Endodermal cell (in vitro differentiated cells): ENCODE measurements around the gene ANKRD12. TPM values are rescaled to one million over a fixed set of nuclear protein-coding genes. Genes with fewer than 3 reads are reported as not detected.

Source experiments
- DNase-seq: peaks from one replicate; pipeline ENCODE4 v3.0.0-alpha.2; 2017
- H3K27ac ChIP-seq: 2 replicates; pipeline ENCODE4 v1.5.1; 2013; ENCODE audit warnings: mild to moderate bottlenecking, low read depth, low read length, moderate library complexity
- H3K27me3 ChIP-seq: 2 replicates; pipeline ENCODE4 v1.6.1; 2013; ENCODE audit warnings: mild to moderate bottlenecking, low read length, moderate library complexity; ENCODE audit not compliant: insufficient read depth, control insufficient read depth, poor library complexity, severe bottlenecking
- H3K36me3 ChIP-seq: 2 replicates; pipeline ENCODE4 v1.7.0; 2013; ENCODE audit warnings: mild to moderate bottlenecking, low read length, moderate library complexity; ENCODE audit not compliant: control insufficient read depth, insufficient read depth
- H3K4me1 ChIP-seq: one replicate; pipeline ENCODE4 v1.7.0; 2013; ENCODE audit warnings: low read length; ENCODE audit not compliant: control insufficient read depth, insufficient read depth
- H3K4me3 ChIP-seq: 2 replicates; pipeline ENCODE4 v1.5.1; 2013; ENCODE audit warnings: mild to moderate bottlenecking, low read length, moderate library complexity
- H3K9ac ChIP-seq: 2 replicates; pipeline ENCODE4 v1.6.1; 2013; ENCODE audit warnings: mild to moderate bottlenecking, low read length, moderate library complexity; ENCODE audit not compliant: poor library complexity, severe bottlenecking; ENCODE audit errors: extremely low read depth
- H3K9me3 ChIP-seq: 2 replicates; pipeline ENCODE4 v1.6.1; 2013; ENCODE audit warnings: mild to moderate bottlenecking, low read length, moderate library complexity; ENCODE audit not compliant: control insufficient read depth
- H3K27ac Mint-ChIP-seq: 2 replicates; pipeline ENCODE4 v1.8.0; 2020; ENCODE audit warnings: mixed read lengths
- H3K27me3 Mint-ChIP-seq: 2 replicates; pipeline ENCODE4 v1.8.0; 2021; ENCODE audit warnings: mild to moderate bottlenecking, mixed read lengths; ENCODE audit not compliant: insufficient read depth
- H3K36me3 Mint-ChIP-seq: 2 replicates; pipeline ENCODE4 v1.8.0; 2020; ENCODE audit warnings: low read depth, mixed read lengths
- H3K4me1 Mint-ChIP-seq: 2 replicates; pipeline ENCODE4 v1.8.0; 2020; ENCODE audit warnings: mixed read lengths
- H3K4me3 Mint-ChIP-seq: 2 replicates; pipeline ENCODE4 v1.8.0; 2020; ENCODE audit warnings: mild to moderate bottlenecking, moderate library complexity, mixed read lengths
- H3K9me3 Mint-ChIP-seq: 2 replicates; pipeline ENCODE4 v1.8.0; 2020; ENCODE audit warnings: mild to moderate bottlenecking, mixed read lengths
- CTCF ChIP-seq: fragments of 200-600 bp; sonication (generic); conservative IDR thresholded peaks from 2 replicates; pipeline ENCODE4 v1.5.0; 2021; ENCODE audit warnings: antibody characterized with exemption, mild to moderate bottlenecking
- WGBS, 2 experiments: methylation state at CpG; one replicate each; pipeline versions ENCODE4 v1.1.5 to v1.1.7; 2013; ENCODE audit warnings: missing lambda C conversion rate in 2 of 2, mixed read lengths in 1 of 2; ENCODE audit not compliant: insufficient coverage in 1 of 2, insufficient read length in 1 of 2; 5-methylcytosine and 5-hydroxymethylcytosine counted together
- total RNA-seq, 2 donors: library from RNA; stranded (reverse); fragmentation: NEBNext Ultra II Directional in 1 of 2; extraction: Animal tissue kit (Norgen Biotek cat#: 25700) in 1 of 2; gene quantifications; 2 replicates in 1 of 2; 3 replicates in 1 of 2; pipeline ENCODE4 v1.2.1, GENCODE V29; 2021

ANKRD12 gene
- total RNA-seq, 2 donors from 2014 or later, result 36.0 to 41.6 TPM

GRCh38 chr18:9211955-9212354 is 75.4 kb downstream of the ANKRD12 start:
- Histone ChIP-seq H3K4me3 (no peak overlapping the region), H3K4me1 (no peaks in the 10 kb centered on the region), H3K27ac (no peak overlapping the region), H3K27me3 (no peaks in the 10 kb centered on the region), H3K9ac (no peak overlapping the region), H3K9me3 (no peaks in the 10 kb centered on the region), H3K36me3 (peaks cover 36% of the 10 kb centered on the region)
- Mint-ChIP-seq H3K4me3 (no peak overlapping the region), H3K36me3 (peaks cover 19% of the 10 kb centered on the region), H3K4me1 (no peaks in the 10 kb centered on the region), H3K27me3 (no peaks in the 10 kb centered on the region), H3K27ac (no peak overlapping the region), H3K9me3 (no peaks in the 10 kb centered on the region)
- no peak for TF ChIP-seq CTCF
- no peak for DNase-seq
- no CpG with 5 or more reads among the region's 1 CpG for WGBS, 2 experiments

GRCh38 chr18:9215221-9215933 is 78.8 kb downstream of the ANKRD12 start:
- no peak overlapping the region for H3K9ac ChIP-seq
- TF ChIP-seq CTCF, result no peak
- no peaks in the 10 kb centered on the region for H3K9me3 ChIP-seq
- WGBS, 2 experiments, result 95 to 96% methylated on average over 6 of the region's 6 CpGs
- H3K4me3 ChIP-seq, result no peak overlapping the region
- H3K4me1 Mint-ChIP-seq, result no peaks in the 10 kb centered on the region
- H3K4me1 ChIP-seq, result no peaks in the 10 kb centered on the region
- H3K27ac Mint-ChIP-seq, result no peak overlapping the region
- peaks cover 59% of the 10 kb centered on the region for H3K36me3 ChIP-seq
- H3K36me3 Mint-ChIP-seq, result peaks cover 16% of the 10 kb centered on the region
- no peak for DNase-seq
- H3K27ac ChIP-seq, result no peak overlapping the region
- H3K9me3 Mint-ChIP-seq, result no peaks in the 10 kb centered on the region
- H3K27me3 ChIP-seq, result no peaks in the 10 kb centered on the region
- H3K4me3 Mint-ChIP-seq, result no peak overlapping the region
- H3K27me3 Mint-ChIP-seq, result no peaks in the 10 kb centered on the region

GRCh38 chr18:9216459-9216858 is 79.9 kb downstream of the ANKRD12 start:
- no peak for TF ChIP-seq CTCF
- no peak for DNase-seq
- Histone ChIP-seq H3K9ac (no peak overlapping the region), H3K27me3 (no peaks in the 10 kb centered on the region), H3K4me1 (no peaks in the 10 kb centered on the region), H3K27ac (no peak overlapping the region), H3K9me3 (no peaks in the 10 kb centered on the region), H3K36me3 (peaks cover 62% of the 10 kb centered on the region), H3K4me3 (no peak overlapping the region)
- no peak overlapping the region for H3K27ac Mint-ChIP-seq
- H3K4me3 Mint-ChIP-seq, result no peak overlapping the region
- peaks cover 17% of the 10 kb centered on the region for H3K36me3 Mint-ChIP-seq
- no peaks in the 10 kb centered on the region for H3K9me3 Mint-ChIP-seq
- no peaks in the 10 kb centered on the region for H3K4me1 Mint-ChIP-seq
- H3K27me3 Mint-ChIP-seq, result no peaks in the 10 kb centered on the region
- 95 to 99% methylated on average over 3 of the region's 3 CpGs for WGBS, 2 experiments
